ENCODE measurements around the gene VWA8. TPM values are rescaled to one million over a fixed set of nuclear protein-coding genes. Genes with fewer than 3 reads are reported as not detected.

VWA8 gene
- polyA plus RNA-seq, 1 donor (not counting 4 experiments of a cell fraction or from before 2014, with no cell fraction given), result 17.8 TPM

- no peaks in the 10 kb centered on the region for H3K27me3 ChIP-seq (ENCODE audit: control insufficient read depth, extremely low read depth, insufficient read depth, low read length)
- DNase-seq (ENCODE audit: low read depth, low spot score) (no peak), FAIRE-seq (no peak)
- peaks cover 11% of the 10 kb centered on the region for H3K4me1 ChIP-seq (ENCODE audit: control insufficient read depth, extremely low read depth, insufficient read depth, low read length)
- no peaks in the 10 kb centered on the region for H3K9me1 ChIP-seq (ENCODE audit: control insufficient read depth, extremely low read depth, insufficient read depth, low read length)
- H3K4me3 ChIP-seq (ENCODE audit: control insufficient read depth in 2 of 3, extremely low read depth in 1 of 3, insufficient read depth in 2 of 3, low read depth in 1 of 3, low read length in 3 of 3), result no peak overlapping the region
- H2AFZ ChIP-seq (ENCODE audit: control insufficient read depth, low read length), result no peak overlapping the region
- dilution Hi-C loops (cut with MboI; ENCODE audit: extremely low pct_ligation_motif_present, low sequenced_read_pairs), result no loop called here
- H3K27ac ChIP-seq (ENCODE audit: control insufficient read depth, insufficient read depth, low read length), result no peak overlapping the region
- H4K20me1 ChIP-seq (ENCODE audit: control insufficient read depth, extremely low read depth, insufficient read depth, low read length), result no peaks in the 10 kb centered on the region
- no peaks in the 10 kb centered on the region for H3K79me2 ChIP-seq (ENCODE audit: control insufficient read depth, insufficient read depth, low read length)
- TF ChIP-seq CTCF (optimal IDR thresholded peaks at IDR 0.05 in 1 of 3, IDR thresholded peaks at IDR 0.05 in 1 of 3, conservative IDR thresholded peaks at IDR 0.05 in 1 of 3; ENCODE audit: extremely low read depth in 1 of 3, insufficient read depth in 2 of 3, low read length in 3 of 3) (no peak), EZH2 (IDR thresholded peaks at IDR 0.05; ENCODE audit: low read length) (no peak)
- H3K4me2 ChIP-seq (ENCODE audit: control insufficient read depth, extremely low read depth, insufficient read depth, low read depth, low read length), result no peak overlapping the region
- no peaks in the 10 kb centered on the region for H3K36me3 ChIP-seq (ENCODE audit: control insufficient read depth in 2 of 2, extremely low read depth in 1 of 2, insufficient read depth in 2 of 2, low read length in 2 of 2)
- H3K9me3 ChIP-seq (ENCODE audit: control insufficient read depth, low read depth, low read length), result no peaks in the 10 kb centered on the region
- H3K9ac ChIP-seq (ENCODE audit: control insufficient read depth, extremely low read depth, insufficient read depth, low read length), result no peak overlapping the region
Observed at GRCh38 chr13:41995336-41995735, 34.4 kb upstream of the VWA8 start.

GRCh38 chr13:41994696-41995095, 33.8 kb upstream of the VWA8 start:
- FAIRE-seq, result no peak
- Histone ChIP-seq H3K36me3 (ENCODE audit: control insufficient read depth in 2 of 2, extremely low read depth in 1 of 2, insufficient read depth in 2 of 2, low read length in 2 of 2) (no peaks in the 10 kb centered on the region), H4K20me1 (ENCODE audit: control insufficient read depth, extremely low read depth, insufficient read depth, low read length) (no peaks in the 10 kb centered on the region), H3K27me3 (ENCODE audit: control insufficient read depth, extremely low read depth, insufficient read depth, low read length) (no peaks in the 10 kb centered on the region), H3K9ac (ENCODE audit: control insufficient read depth, extremely low read depth, insufficient read depth, low read length) (no peak overlapping the region), H3K27ac (ENCODE audit: control insufficient read depth, insufficient read depth, low read length) (no peak overlapping the region), H3K4me1 (ENCODE audit: control insufficient read depth, extremely low read depth, insufficient read depth, low read length) (peaks cover 13% of the 10 kb centered on the region), H2AFZ (ENCODE audit: control insufficient read depth, low read length) (no peak overlapping the region), H3K4me2 (ENCODE audit: control insufficient read depth, extremely low read depth, insufficient read depth, low read depth, low read length) (no peak overlapping the region), H3K9me1 (ENCODE audit: control insufficient read depth, extremely low read depth, insufficient read depth, low read length) (no peaks in the 10 kb centered on the region), H3K9me3 (ENCODE audit: control insufficient read depth, low read depth, low read length) (no peaks in the 10 kb centered on the region), H3K4me3 (ENCODE audit: control insufficient read depth in 2 of 3, extremely low read depth in 1 of 3, insufficient read depth in 2 of 3, low read depth in 1 of 3, low read length in 3 of 3) (no peak overlapping the region), H3K79me2 (ENCODE audit: control insufficient read depth, insufficient read depth, low read length) (no peaks in the 10 kb centered on the region)
- no peak for DNase-seq (ENCODE audit: low read depth, low spot score)
- TF ChIP-seq EZH2 (IDR thresholded peaks at IDR 0.05; ENCODE audit: low read length) (no peak), CTCF (optimal IDR thresholded peaks at IDR 0.05 in 1 of 3, IDR thresholded peaks at IDR 0.05 in 1 of 3, conservative IDR thresholded peaks at IDR 0.05 in 1 of 3; ENCODE audit: extremely low read depth in 1 of 3, insufficient read depth in 2 of 3, low read length in 3 of 3) (no peak)
- dilution Hi-C loops (cut with MboI; ENCODE audit: extremely low pct_ligation_motif_present, low sequenced_read_pairs), result no loop called here
